HEK293 (cell line): ENCODE data around the gene S100A13.
"Not testable (repeated sequence)": the region's sequence is repeated elsewhere in the genome, so short reads cannot be mapped to it uniquely, and the experiment has no call there.

Source experiments
- CTCF ChIA-PET: fragments of 350-600 bp; formaldehyde crosslinking; extraction: SDS; loops from one replicate; lab custom pipeline; 2021; ENCODE audit warnings: antibody characterized with exemption; lab: Yijun Ruan, JAX
- POLR2A ChIA-PET: fragments of 300-600 bp; formaldehyde crosslinking; extraction: SDS; loops from one replicate; lab custom pipeline; 2020; ENCODE audit warnings: antibody characterized with exemption, inconsistent platforms; lab: Yijun Ruan, JAX
- H3K27ac ChIP-seq: fragments of 200-500 bp; sonication (Bioruptor generic); 2 replicates; pipeline ENCODE4 v1.5.1; 2014; ENCODE audit warnings: low read depth, low read length, control low read depth, inconsistent platforms; ENCODE audit errors: extremely low read depth
- H3K36me3 ChIP-seq, 2 experiments: fragments of 200-500 bp in 1 of 2; sonication (Bioruptor generic) in 1 of 2; 1 replicate in 1 of 2; 2 replicates in 1 of 2; pipeline ENCODE4 v1.5.1; 2014 to 2017; ENCODE audit warnings: inconsistent platforms in 2 of 2, low read length in 2 of 2; ENCODE audit not compliant: control insufficient read depth in 2 of 2, insufficient read depth in 1 of 2
- H3K4me1 ChIP-seq: fragments of 200-500 bp; sonication (Bioruptor generic); 2 replicates; pipeline ENCODE4 v1.5.1; 2014; ENCODE audit warnings: mild to moderate bottlenecking, low read length, inconsistent platforms; ENCODE audit not compliant: control insufficient read depth, insufficient read depth
- H3K4me3 ChIP-seq: 2 replicates; pipeline ENCODE4 v1.5.1; 2011; ENCODE audit warnings: low read depth, mild to moderate bottlenecking, control low read depth, low read length, moderate library complexity
- H3K9me3 ChIP-seq: fragments of 200-500 bp; sonication (Bioruptor generic); 2 replicates; pipeline ENCODE4 v1.5.1; 2014; ENCODE audit warnings: low read depth, low read length, inconsistent platforms; ENCODE audit not compliant: control insufficient read depth, insufficient read depth
- BCL11B ChIP-seq: fragments of 450-650 bp; formaldehyde crosslinking; IDR thresholded peaks from 2 replicates; pipeline ENCODE4 v1.5.1; 2016; ENCODE audit warnings: low read depth, missing biosample characterization, missing genetic modification characterization
- GFI1B ChIP-seq: fragments of 450-650 bp; formaldehyde crosslinking; IDR thresholded peaks from 2 replicates; pipeline ENCODE4 v1.5.1; 2016; ENCODE audit warnings: missing biosample characterization, missing genetic modification characterization
- KLF1 ChIP-seq: fragments of 450-650 bp; formaldehyde crosslinking; IDR thresholded peaks from 2 replicates; pipeline ENCODE4 v1.5.1; 2016; ENCODE audit warnings: missing biosample characterization, missing genetic modification characterization
- MZF1 ChIP-seq: fragments of 450-650 bp; formaldehyde crosslinking; IDR thresholded peaks from 2 replicates; pipeline ENCODE4 v1.5.1; 2017; ENCODE audit warnings: missing biosample characterization, missing genetic modification characterization, borderline replicate concordance
- ZBTB1 ChIP-seq: fragments of 450-650 bp; formaldehyde crosslinking; IDR thresholded peaks from 2 replicates; pipeline ENCODE4 v1.5.1; 2016; ENCODE audit warnings: missing biosample characterization, missing genetic modification characterization
- ZFP3 ChIP-seq: fragments of 450-650 bp; formaldehyde crosslinking; IDR thresholded peaks from 2 replicates; pipeline ENCODE4 v1.5.1; 2016; ENCODE audit warnings: low read depth, missing biosample characterization, missing genetic modification characterization
- ZNF114 ChIP-seq: fragments of 450-650 bp; formaldehyde crosslinking; IDR thresholded peaks from 2 replicates; pipeline ENCODE4 v1.5.0; 2017; ENCODE audit warnings: missing biosample characterization, missing genetic modification characterization
- ZNF214 ChIP-seq: fragments of 450-650 bp; formaldehyde crosslinking; IDR thresholded peaks from 2 replicates; pipeline ENCODE4 v1.5.1; 2017; ENCODE audit warnings: missing biosample characterization, mild to moderate bottlenecking, missing genetic modification characterization, borderline replicate concordance
- ZNF239 ChIP-seq: fragments of 450-650 bp; formaldehyde crosslinking; IDR thresholded peaks from 2 replicates; pipeline ENCODE4 v1.5.1; 2016; ENCODE audit warnings: missing biosample characterization, missing genetic modification characterization
- ZNF302 ChIP-seq: fragments of 450-650 bp; formaldehyde crosslinking; IDR thresholded peaks from 2 replicates; pipeline ENCODE4 v1.5.1; 2016; ENCODE audit warnings: missing biosample characterization, missing genetic modification characterization, low read depth
- ZNF350 ChIP-seq: fragments of 450-650 bp; formaldehyde crosslinking; IDR thresholded peaks from 2 replicates; pipeline ENCODE4 v1.5.0; 2017; ENCODE audit warnings: missing biosample characterization, mild to moderate bottlenecking, missing genetic modification characterization
- ZNF777 ChIP-seq: fragments of 450-650 bp; formaldehyde crosslinking; IDR thresholded peaks from 2 replicates; pipeline ENCODE4 v1.5.1; 2017; ENCODE audit warnings: missing biosample characterization, missing genetic modification characterization, borderline replicate concordance
- TF ChIP-seq, protein P1 (sequence below): fragments of 450-650 bp; formaldehyde crosslinking; IDR thresholded peaks from 2 replicates; pipeline ENCODE4 v1.5.1; 2016; ENCODE audit warnings: missing biosample characterization, missing genetic modification characterization, borderline replicate concordance
- TF ChIP-seq, protein P2 (sequence below): fragments of 450-650 bp; formaldehyde crosslinking; IDR thresholded peaks from 2 replicates; pipeline ENCODE4 v1.5.1; 2016; ENCODE audit warnings: missing biosample characterization, missing genetic modification characterization, borderline replicate concordance
- TF ChIP-seq, protein P3 (sequence below): fragments of 450-650 bp; formaldehyde crosslinking; IDR thresholded peaks from 2 replicates; pipeline ENCODE4 v1.5.1; 2016; ENCODE audit warnings: missing biosample characterization, missing genetic modification characterization
- TF ChIP-seq, protein P4 (sequence below): fragments of 450-650 bp; formaldehyde crosslinking; IDR thresholded peaks from 2 replicates; pipeline ENCODE4 v1.5.1; 2016; ENCODE audit warnings: missing biosample characterization, missing genetic modification characterization
- TF ChIP-seq, protein P5 (sequence below): fragments of 450-650 bp; formaldehyde crosslinking; IDR thresholded peaks from 2 replicates; pipeline ENCODE4 v1.5.1; 2017; ENCODE audit warnings: missing biosample characterization, missing genetic modification characterization

The S100A13 gene

DNA sequence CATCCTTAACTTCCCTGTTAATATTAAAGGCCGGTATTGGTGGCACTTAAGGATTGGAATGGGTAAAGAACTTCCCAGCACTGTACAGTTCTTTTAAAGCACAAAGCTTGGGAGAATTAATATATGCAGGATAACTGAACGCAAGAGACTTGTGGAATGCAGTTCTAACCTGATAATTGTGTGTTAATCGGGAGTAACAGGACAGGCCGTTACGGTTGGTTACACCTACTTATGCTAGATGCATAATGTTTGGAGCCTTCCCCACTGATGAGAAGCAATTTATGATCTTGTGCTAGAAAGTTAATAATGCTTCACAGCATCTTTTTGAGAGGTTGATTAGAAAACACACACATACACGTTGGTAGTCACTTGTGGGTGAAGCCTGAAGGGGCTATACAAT lies 13.6 kb upstream of the S100A13 start:
- Histone ChIP-seq H3K4me1 (no peaks in the 10 kb centered on the region), H3K36me3 (peaks cover 78 to 100% of the 10 kb centered on the region in 2 experiments), H3K27ac (no peak overlapping the region), H3K9me3 (no peaks in the 10 kb centered on the region), H3K4me3 (no peak overlapping the region)
- CTCF ChIA-PET, result interaction anchor here (0.7 to 2.7 kb wide), 3 partner anchors 14 to 287 kb away, joined by 3 to 11 read pairs (median 3); partner anchors contain the start of gene S100A13
- POLR2A ChIA-PET, result interaction anchor here (0.7 to 2.2 kb wide), 2 partner anchors 13 to 48 kb away, joined by 3 to 6 read pairs; partner anchors contain the start of genes S100A1 and S100A13
- no peak for TF ChIP-seq ZNF777 (tag by site-specific recombination)
- TF ChIP-seq GFI1B (tag by site-specific recombination), result no peak
- TF ChIP-seq BCL11B (tag by site-specific recombination), result no peak
- TF ChIP-seq ZBTB1 (tag by site-specific recombination), result no peak
- no peak for TF ChIP-seq ZNF239 (tag by site-specific recombination)
- TF ChIP-seq, protein P1, sequence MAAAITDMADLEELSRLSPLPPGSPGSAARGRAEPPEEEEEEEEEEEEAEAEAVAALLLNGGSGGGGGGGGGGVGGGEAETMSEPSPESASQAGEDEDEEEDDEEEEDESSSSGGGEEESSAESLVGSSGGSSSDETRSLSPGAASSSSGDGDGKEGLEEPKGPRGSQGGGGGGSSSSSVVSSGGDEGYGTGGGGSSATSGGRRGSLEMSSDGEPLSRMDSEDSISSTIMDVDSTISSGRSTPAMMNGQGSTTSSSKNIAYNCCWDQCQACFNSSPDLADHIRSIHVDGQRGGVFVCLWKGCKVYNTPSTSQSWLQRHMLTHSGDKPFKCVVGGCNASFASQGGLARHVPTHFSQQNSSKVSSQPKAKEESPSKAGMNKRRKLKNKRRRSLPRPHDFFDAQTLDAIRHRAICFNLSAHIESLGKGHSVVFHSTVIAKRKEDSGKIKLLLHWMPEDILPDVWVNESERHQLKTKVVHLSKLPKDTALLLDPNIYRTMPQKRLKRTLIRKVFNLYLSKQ (tag by site-specific recombination), result no peak
- TF ChIP-seq, protein P2, sequence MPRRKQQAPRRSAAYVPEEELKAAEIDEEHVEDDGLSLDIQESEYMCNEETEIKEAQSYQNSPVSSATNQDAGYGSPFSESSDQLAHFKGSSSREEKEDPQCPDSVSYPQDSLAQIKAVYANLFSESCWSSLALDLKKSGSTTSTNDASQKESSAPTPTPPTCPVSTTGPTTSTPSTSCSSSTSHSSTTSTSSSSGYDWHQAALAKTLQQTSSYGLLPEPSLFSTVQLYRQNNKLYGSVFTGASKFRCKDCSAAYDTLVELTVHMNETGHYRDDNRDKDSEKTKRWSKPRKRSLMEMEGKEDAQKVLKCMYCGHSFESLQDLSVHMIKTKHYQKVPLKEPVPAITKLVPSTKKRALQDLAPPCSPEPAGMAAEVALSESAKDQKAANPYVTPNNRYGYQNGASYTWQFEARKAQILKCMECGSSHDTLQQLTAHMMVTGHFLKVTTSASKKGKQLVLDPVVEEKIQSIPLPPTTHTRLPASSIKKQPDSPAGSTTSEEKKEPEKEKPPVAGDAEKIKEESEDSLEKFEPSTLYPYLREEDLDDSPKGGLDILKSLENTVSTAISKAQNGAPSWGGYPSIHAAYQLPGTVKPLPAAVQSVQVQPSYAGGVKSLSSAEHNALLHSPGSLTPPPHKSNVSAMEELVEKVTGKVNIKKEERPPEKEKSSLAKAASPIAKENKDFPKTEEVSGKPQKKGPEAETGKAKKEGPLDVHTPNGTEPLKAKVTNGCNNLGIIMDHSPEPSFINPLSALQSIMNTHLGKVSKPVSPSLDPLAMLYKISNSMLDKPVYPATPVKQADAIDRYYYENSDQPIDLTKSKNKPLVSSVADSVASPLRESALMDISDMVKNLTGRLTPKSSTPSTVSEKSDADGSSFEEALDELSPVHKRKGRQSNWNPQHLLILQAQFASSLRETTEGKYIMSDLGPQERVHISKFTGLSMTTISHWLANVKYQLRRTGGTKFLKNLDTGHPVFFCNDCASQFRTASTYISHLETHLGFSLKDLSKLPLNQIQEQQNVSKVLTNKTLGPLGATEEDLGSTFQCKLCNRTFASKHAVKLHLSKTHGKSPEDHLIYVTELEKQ, result no peak
- TF ChIP-seq ZNF114 (tag by site-specific recombination), result no peak
- no peak for TF ChIP-seq KLF1 (tag by site-specific recombination)
- TF ChIP-seq ZNF214 (tag by site-specific recombination), result no peak
- no peak for TF ChIP-seq MZF1 (tag by site-specific recombination)

DNA sequence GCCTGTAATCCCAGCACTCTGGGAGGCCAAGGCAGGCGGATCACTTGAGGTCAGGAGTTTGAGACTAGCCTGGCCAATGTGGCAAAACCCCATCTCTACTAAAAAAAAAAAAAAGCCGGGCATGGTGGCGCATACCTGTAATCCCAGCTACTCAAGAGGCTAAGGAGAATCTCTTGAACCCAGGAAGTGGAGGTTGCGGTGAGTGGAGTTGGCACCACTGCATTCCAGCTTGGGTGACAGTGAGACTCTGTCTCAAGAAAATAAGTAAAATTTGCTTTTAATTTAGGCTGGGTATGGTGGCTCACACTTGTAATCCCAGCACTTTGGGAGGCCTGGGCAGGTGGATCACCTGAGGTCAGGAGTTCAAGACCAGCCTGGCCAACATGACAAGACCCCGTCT lies 12.9 kb upstream of the S100A13 start:
- H3K9me3 ChIP-seq, H3K4me1 ChIP-seq, H3K4me3 ChIP-seq, H3K27ac ChIP-seq: not testable (repeated sequence)
- peaks cover 80 to 99% of the 10 kb centered on the region in 2 experiments for H3K36me3 ChIP-seq
- ChIA-PET CTCF (interaction anchor here (0.6 to 2.7 kb wide), 4 partner anchors 13 to 286 kb away, joined by 3 to 11 read pairs (median 3); partner anchors contain the start of gene S100A13), POLR2A (interaction anchor here (0.7 to 2.2 kb wide), 4 partner anchors 8 to 47 kb away, joined by 3 to 6 read pairs (median 4); partner anchors contain the start of genes S100A1 and S100A13)

DNA sequence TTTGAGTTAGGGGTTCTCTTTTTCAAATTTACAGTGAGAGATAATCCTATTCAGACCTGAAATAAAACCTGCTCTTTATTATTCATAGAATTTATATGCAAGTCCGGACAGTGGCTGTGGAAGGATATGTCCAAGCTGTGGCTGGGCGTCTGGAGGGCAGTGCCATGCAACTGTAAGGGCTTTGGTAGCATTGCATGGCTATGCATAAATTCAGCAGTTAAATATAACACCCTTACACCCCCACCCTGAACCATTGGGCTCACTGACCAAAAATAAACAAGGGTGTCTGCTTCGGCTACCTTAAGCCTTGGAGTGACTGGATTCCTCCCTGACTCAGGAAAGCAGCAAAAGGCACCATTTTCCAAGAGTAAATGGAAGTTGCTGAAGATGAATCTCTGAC lies 12.0 kb upstream of the S100A13 start:
- Histone ChIP-seq H3K27ac (no peak overlapping the region), H3K4me1 (no peaks in the 10 kb centered on the region), H3K36me3 (peaks cover 70 to 89% of the 10 kb centered on the region in 2 experiments), H3K9me3 (no peaks in the 10 kb centered on the region), H3K4me3 (no peak overlapping the region)
- CTCF ChIA-PET, result interaction anchor here (0.7 to 2.7 kb wide), 3 partner anchors 12 to 144 kb away, joined by 3 to 11 read pairs (median 3); partner anchors contain the start of gene S100A13
- POLR2A ChIA-PET, result interaction anchor here (0.7 to 2.2 kb wide), 3 partner anchors 9 to 104 kb away, joined by 3 to 6 read pairs (median 5); partner anchors contain the start of genes S100A1 and S100A13
- TF ChIP-seq ZNF214 (tag by site-specific recombination), result no peak
- TF ChIP-seq ZFP3 (tag by site-specific recombination), result no peak
- TF ChIP-seq, protein P3, sequence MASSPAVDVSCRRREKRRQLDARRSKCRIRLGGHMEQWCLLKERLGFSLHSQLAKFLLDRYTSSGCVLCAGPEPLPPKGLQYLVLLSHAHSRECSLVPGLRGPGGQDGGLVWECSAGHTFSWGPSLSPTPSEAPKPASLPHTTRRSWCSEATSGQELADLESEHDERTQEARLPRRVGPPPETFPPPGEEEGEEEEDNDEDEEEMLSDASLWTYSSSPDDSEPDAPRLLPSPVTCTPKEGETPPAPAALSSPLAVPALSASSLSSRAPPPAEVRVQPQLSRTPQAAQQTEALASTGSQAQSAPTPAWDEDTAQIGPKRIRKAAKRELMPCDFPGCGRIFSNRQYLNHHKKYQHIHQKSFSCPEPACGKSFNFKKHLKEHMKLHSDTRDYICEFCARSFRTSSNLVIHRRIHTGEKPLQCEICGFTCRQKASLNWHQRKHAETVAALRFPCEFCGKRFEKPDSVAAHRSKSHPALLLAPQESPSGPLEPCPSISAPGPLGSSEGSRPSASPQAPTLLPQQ (tag by site-specific recombination), result no peak
- TF ChIP-seq ZNF114 (tag by site-specific recombination), result no peak
- TF ChIP-seq ZNF302 (tag by site-specific recombination), result no peak
- TF ChIP-seq, protein P4, sequence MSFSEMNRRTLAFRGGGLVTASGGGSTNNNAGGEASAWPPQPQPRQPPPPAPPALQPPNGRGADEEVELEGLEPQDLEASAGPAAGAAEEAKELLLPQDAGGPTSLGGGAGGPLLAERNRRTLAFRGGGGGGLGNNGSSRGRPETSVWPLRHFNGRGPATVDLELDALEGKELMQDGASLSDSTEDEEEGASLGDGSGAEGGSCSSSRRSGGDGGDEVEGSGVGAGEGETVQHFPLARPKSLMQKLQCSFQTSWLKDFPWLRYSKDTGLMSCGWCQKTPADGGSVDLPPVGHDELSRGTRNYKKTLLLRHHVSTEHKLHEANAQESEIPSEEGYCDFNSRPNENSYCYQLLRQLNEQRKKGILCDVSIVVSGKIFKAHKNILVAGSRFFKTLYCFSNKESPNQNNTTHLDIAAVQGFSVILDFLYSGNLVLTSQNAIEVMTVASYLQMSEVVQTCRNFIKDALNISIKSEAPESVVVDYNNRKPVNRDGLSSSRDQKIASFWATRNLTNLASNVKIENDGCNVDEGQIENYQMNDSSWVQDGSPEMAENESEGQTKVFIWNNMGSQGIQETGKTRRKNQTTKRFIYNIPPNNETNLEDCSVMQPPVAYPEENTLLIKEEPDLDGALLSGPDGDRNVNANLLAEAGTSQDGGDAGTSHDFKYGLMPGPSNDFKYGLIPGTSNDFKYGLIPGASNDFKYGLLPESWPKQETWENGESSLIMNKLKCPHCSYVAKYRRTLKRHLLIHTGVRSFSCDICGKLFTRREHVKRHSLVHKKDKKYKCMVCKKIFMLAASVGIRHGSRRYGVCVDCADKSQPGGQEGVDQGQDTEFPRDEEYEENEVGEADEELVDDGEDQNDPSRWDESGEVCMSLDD (tag by site-specific recombination), result no peak
- TF ChIP-seq, protein P5, sequence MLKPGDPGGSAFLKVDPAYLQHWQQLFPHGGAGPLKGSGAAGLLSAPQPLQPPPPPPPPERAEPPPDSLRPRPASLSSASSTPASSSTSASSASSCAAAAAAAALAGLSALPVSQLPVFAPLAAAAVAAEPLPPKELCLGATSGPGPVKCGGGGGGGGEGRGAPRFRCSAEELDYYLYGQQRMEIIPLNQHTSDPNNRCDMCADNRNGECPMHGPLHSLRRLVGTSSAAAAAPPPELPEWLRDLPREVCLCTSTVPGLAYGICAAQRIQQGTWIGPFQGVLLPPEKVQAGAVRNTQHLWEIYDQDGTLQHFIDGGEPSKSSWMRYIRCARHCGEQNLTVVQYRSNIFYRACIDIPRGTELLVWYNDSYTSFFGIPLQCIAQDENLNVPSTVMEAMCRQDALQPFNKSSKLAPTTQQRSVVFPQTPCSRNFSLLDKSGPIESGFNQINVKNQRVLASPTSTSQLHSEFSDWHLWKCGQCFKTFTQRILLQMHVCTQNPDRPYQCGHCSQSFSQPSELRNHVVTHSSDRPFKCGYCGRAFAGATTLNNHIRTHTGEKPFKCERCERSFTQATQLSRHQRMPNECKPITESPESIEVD, result no peak
- no peak for TF ChIP-seq ZNF350 (tag by site-specific recombination)
